NCI-H510A treated with DMSO at 0.1 percent for 48 hours (cell line): ENCODE results near the gene ADD3.

ENCODE experiments used
- DNase-seq: peaks from one replicate; lab custom pipeline; 2025; lab: John Stamatoyannopoulos, UW

ADD3 gene

DNA sequence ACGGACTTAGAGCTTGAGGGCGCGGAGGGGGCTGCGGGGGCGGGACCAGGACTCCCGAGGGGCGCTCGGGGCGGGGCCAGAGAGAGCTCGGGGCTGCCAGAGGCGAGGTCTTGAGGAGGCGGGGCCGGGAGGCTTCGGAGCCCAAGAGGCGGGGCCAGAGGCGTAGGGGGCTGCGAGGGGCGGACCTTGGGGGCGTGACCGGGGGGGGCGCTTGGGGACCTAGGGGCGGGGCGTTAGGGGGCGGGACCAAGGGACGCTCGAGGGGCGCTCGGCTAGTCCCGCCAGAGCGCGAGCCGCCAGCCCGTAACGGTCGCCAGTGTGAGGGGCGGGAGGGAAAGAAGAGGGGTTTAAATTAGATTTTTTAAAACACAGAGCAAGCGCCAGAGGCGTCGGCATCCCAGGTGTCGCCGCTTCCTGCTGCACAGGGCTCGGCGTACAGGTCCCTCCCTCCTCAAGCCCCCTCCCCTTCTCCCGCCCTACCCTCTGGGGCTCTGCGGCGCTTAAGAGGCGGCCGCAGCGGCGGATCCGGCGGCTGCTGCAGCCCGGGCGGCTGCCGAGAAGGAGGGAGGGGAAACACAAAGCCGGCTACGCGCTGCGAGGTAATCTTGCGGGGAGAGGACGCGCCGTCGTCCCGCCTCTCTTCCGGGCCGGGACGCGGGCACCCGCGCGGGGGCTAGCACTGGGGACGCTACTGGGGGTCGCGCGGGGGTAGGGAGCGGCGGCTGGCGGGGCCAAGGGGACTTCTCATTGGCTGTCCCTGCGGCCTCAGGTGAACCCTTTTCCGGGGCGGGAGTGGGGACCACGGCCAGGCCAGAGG lies at the start of gene ADD3:
Gene ADD3 (plus strand): TSS at position 284 of the 817 bp plus-strand sequence. CDS start 92,670 bp downstream, outside the sequence.
- DNase-seq = peak; percentile 86

- DNase-seq = no peak
Observed at GRCh38 chr10:109958059-109958458, 49.7 kb upstream of the ADD3 start.

DNA sequence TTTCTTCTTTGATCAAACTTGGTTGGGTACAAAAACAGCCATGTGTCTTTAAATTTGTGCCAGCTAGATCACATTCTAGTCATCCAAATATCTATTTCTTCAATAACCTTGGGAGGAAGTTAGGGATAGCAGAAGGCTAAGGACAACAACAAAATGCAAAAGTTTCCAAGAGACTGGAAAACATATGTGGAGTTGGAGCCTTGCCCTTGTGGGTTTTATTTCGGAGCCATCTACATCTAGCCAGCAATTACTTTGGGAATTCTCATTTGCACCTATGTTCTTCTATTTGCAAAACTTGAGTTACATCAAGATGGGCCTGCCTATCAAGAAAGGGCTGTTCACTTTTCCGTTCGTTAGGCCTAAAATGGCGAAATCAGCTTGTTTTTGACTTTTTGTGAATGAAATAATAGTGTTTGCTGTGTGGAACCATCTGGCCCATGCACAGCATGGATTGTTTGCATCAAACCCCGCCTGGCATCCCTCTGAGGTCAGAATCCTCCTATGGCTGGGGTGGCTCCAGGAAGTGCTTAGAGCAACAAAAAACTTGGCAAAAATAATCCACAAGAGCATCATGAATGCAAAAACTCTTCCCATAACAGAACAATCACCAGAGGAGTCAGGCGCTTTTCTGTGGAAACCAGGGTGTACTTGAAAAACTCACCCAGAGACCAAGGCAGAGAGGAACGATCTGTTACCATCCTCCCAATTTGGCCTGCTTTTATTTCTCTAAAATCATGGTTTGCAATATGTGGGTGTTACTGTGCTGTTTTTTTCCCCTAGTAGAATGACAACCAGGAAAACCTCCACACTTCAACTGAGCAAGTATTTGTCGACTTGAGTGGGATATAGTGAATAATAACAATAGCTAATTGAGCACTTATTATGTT lies 48.3 kb upstream of the ADD3 start:
- no peak for DNase-seq

DNA sequence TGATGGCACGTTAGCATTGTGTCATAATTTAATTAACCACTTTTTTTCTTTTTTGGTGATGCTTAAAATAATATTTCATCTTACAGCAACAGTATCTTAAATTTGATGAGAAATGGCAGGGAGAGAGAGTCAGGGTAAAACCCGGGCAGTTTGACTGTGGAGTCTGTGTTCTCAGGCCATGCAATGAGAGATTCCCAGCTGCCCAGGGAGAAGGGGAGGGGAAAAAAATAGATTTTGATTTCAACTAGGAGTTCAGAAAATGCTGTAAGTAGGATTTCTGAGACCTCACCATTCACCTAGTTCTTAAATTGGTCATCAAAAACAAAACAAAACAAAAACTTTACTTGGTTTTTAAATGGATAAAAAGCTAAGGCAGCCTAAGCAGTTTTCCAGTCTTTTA lies 47.1 kb upstream of the ADD3 start:
- DNase-seq = no peak

- DNase-seq = no peak
Observed at GRCh38 chr10:109961174-109962001, 46.4 kb upstream of the ADD3 start.

DNA sequence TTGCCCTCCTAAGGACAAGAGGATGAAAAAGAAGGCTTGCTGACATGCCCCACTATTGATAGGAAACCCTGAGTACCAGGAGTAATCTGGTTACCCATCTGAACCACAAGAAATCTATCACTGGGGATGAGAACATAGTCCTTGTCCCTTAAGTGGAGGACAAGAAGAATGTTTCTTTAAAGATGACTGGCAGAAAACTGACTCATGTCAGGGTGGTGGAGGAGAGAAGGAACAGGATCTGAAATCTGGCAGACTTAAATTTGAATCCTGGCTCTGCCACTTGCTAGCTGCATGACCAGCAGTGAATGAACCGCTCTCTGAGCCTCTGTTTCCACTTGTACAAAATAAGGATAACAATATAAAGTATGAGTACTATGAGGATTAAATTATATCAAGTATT lies 45.5 kb upstream of the ADD3 start:
- no peak for DNase-seq

- no peak for DNase-seq
Observed at GRCh38 chr10:109963439-109963838, 44.3 kb upstream of the ADD3 start.

- DNase-seq = no peak
Observed at GRCh38 chr10:109964318-109964717, 43.5 kb upstream of the ADD3 start.

GRCh38 chr10:109966961-109967738 lies 40.6 kb upstream of the ADD3 start:
- DNase-seq = no peak

- DNase-seq = no peak
Observed at GRCh38 chr10:109967739-109968088, 40.1 kb upstream of the ADD3 start.

DNA sequence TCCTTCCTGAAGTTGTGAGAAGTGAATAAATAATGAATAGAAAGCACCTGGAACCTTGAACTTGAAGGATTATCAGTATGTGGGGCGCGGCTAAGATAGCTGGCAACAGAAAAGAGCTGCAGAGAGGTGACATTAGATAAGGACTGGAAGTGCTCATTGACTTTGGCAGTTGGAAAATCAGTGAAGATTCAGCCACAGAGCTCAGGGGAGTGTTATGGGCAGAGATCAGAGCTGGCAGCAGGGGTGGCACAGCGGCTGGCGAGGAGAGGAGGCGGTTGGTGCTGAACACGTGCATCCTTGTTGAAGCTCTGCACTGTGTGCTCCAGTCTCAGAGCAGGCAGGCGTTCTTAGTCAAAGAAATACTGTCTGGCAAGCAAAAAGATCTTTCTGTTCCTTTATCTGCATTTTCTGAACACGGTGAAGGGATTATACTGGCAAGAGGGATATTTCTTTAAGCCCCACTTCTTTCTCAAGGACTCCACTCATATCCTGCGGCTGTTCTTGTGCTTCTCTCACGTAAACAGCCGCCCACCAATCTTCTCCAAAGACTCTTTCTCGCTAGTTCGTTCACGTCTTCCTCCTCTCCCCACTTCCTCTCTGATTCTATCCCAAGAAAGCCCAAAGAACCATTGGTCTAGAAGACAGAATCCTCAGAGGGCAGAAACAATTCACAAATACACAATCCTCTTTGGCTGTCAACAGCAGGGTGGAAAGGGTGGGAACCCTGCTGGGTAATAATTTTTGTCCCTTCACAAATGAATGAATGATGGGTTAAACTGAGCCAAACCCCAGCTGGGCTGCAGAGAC lies 38.6 kb upstream of the ADD3 start:
- no peak for DNase-seq

- no peak for DNase-seq
Observed at GRCh38 chr10:109969760-109970346, 37.9 kb upstream of the ADD3 start.

DNA sequence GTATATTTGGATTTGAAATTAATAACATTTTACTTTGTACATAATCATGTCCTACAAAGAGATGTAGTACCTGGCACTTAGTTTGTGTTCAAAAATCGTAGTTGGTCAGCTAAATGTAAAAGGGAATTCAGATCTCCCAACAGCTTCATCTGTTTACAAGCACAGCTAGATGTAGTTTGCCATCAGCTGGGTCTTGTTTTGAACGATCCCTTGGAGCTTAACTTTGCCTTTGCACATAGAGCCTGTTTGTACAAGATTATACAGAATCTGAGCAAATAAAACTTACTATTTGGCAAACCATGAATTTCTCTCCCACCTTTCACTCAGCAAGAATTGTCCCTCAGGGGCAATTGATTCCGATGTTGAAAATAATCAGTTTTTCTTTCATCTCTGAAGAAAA lies 36.1 kb upstream of the ADD3 start:
- no peak for DNase-seq

- no peak for DNase-seq
Observed at GRCh38 chr10:109972372-109973001, 35.3 kb upstream of the ADD3 start.

DNA sequence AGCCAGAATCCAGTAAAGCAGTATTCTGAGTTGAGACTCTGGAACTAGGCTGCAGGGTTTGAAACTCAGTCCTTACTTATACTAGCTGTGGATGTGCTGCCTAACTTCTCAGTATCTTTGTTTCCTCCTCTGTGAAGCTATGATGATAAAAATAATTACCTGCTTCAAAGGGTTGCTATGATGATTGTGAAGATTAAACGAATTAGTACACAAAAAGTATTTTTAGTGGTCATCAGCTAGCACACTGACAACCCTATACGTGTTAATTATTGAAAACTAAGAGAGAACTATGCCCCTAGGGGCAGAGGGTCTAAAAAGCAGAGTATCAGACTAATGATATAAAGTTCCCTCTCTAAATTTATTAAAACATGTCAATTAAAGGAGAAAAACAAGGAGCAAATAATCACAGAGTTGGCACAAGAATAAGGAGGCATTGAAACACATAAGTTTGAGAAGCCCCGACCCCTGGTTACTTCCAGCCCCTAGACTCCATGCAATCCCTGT lies 34.4 kb upstream of the ADD3 start:
- DNase-seq = no peak

DNA sequence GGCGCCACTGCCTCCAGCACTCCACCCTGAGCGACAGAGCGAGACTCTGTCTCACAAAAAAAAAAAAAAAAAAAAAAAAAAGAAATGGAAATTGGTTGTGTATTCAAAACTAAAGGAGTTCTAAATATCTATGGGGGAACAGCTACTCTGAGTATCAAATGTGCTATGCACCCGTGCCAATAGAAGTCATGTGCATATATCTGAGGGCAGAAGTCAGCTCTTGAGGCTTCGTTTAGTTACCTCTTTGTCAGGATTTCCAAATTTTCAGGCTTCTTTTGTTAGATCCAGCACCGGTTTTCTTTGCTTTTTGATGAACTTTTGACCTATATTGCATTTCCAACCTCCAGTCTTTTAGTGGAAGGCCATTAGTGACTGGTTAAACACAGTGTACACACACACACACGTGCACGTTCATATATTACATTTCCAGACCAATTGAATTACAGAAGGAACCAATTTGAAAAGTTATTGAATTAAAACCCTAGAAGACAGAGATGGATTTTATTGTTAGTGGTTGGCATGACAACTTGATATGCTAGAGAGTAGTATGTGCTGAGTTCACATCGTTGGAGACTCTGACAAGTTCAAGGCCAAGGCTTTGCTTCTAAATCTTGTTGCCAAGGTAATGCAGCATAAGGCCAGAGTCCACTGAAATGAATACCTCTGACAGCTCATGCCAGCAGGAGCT lies 33.1 kb upstream of the ADD3 start:
- no peak for DNase-seq

GRCh38 chr10:109975244-109976190 lies 32.3 kb upstream of the ADD3 start:
- DNase-seq = no peak

GRCh38 chr10:109976681-109977080 lies 31.1 kb upstream of the ADD3 start:
- no peak for DNase-seq
